Loucy (cell line): Measurements from ENCODE around the gene KIF17.

ENCODE experiments used
- CTCF ChIP-seq: fragments of 200-600 bp; sonication (generic); conservative IDR thresholded peaks from 2 replicates; pipeline ENCODE4 v1.5.1; 2014; ENCODE audit warnings: mild to moderate bottlenecking, antibody characterized with exemption, low read length
- EZH2phosphoT487 ChIP-seq: fragments of 200-600 bp; IDR thresholded peaks from 2 replicates; pipeline ENCODE4 v1.6.1; 2018; ENCODE audit warnings: antibody characterized with exemption, mild to moderate bottlenecking, moderate library complexity, borderline replicate concordance

GRCh38 chr1:20672265-20672632, 45.6 kb downstream of the KIF17 start:
- TF ChIP-seq EZH2phosphoT487 (no peak), CTCF (no peak)
